GM12878 (cell line): ENCODE data around the gene TIAM1. TPM values are rescaled to one million over a fixed set of nuclear protein-coding genes. Genes with fewer than 3 reads are reported as not detected.

Experiments
- ATAC-seq: fragments of 200-7000 bp; cut with Tn5 transposase; 3 replicates; pipeline ENCODE4 v1.9.1; 2020; ENCODE audit warnings: mild to moderate bottlenecking, moderate library complexity
- BruUV-seq: library from RNA; stranded (reverse); fragments of 400-500 nt; replicated peaks from 2 replicates; lab custom pipeline; 2021; lab: Mats Ljungman, UMichigan
- CTCF ChIA-PET: fragments of 300-600 bp; sonication (Branson Sonifier 250); formaldehyde crosslinking; extraction: SDS; loops from one replicate; lab custom pipeline; 2021; ENCODE audit warnings: inconsistent platforms; lab: Yijun Ruan, JAX
- POLR2A ChIA-PET: fragments of 350-600 bp; formaldehyde crosslinking; extraction: SDS; loops from one replicate; lab custom pipeline; 2021; ENCODE audit warnings: inconsistent platforms; lab: Charles Lee
- RAD21 ChIA-PET: fragments of 300-600 bp; sonication (Branson Sonifier 250); formaldehyde crosslinking; loops from one replicate; lab custom pipeline; 2023; ENCODE audit warnings: antibody characterized with exemption; ENCODE audit not compliant: unreplicated experiment; lab: Charles Lee
- SMC1A ChIA-PET: fragments of 300-600 bp; sonication (Branson Sonifier 250); formaldehyde crosslinking; loops from one replicate; lab custom pipeline; 2023; ENCODE audit not compliant: unreplicated experiment, uncharacterized antibody; lab: Charles Lee
- DNase-seq: peaks from one replicate; pipeline ENCODE4 v3.0.0-alpha.2; 2011; ENCODE audit warnings: low read depth, low spot score
- FAIRE-seq: peaks from 3 replicates; lab custom pipeline; 2011; peaks lifted over from hg19 to GRCh38; lab: Jason Lieb, UNC
- H2AFZ ChIP-seq: 2 replicates; pipeline ENCODE4 v1.6.0; 2011; ENCODE audit warnings: low read depth, low read length, control low read depth; ENCODE audit not compliant: control insufficient read depth
- H3K27ac ChIP-seq: 2 replicates; pipeline ENCODE4 v1.5.1; 2011; ENCODE audit warnings: control low read depth; ENCODE audit not compliant: control insufficient read depth, insufficient read depth
- H3K27me3 ChIP-seq, 2 experiments: replicated peaks in 1 of 2; 2 replicates each; pipeline versions ENCODE4 v1.6.0 to v1.6.1; 2011; ENCODE audit warnings: low read length in 1 of 2; ENCODE audit not compliant: control insufficient read depth in 2 of 2, insufficient read depth in 2 of 2
- H3K36me3 ChIP-seq, 2 experiments: 2 replicates each; pipeline ENCODE4 v1.5.1; 2011; ENCODE audit warnings: low read length in 1 of 2; ENCODE audit not compliant: control insufficient read depth in 2 of 2, insufficient read depth in 2 of 2
- H3K4me1 ChIP-seq: 2 replicates; pipeline ENCODE4 v1.6.1; 2011; ENCODE audit warnings: mild to moderate bottlenecking, low read length, moderate library complexity, mixed read lengths; ENCODE audit not compliant: control insufficient read depth, insufficient read depth
- H3K4me2 ChIP-seq: 2 replicates; pipeline ENCODE4 v1.6.0; 2011; ENCODE audit warnings: control low read depth; ENCODE audit not compliant: control insufficient read depth, insufficient read depth
- H3K4me3 ChIP-seq: fragments of 200-600 bp; sonication (generic); 2 replicates; pipeline ENCODE4 v1.5.1; 2016
- H3K79me2 ChIP-seq: 2 replicates; pipeline ENCODE4 v1.6.0; 2011; ENCODE audit warnings: low read length; ENCODE audit not compliant: control insufficient read depth, insufficient read depth
- H3K9ac ChIP-seq: 2 replicates; pipeline ENCODE4 v1.8.0; 2011; ENCODE audit warnings: low read length, control low read depth, mixed read lengths; ENCODE audit not compliant: control insufficient read depth, insufficient read depth
- H3K9me3 ChIP-seq: replicated peaks from 3 replicates; pipeline ENCODE4 v1.5.1; 2011; ENCODE audit warnings: mild to moderate bottlenecking, low read length; ENCODE audit not compliant: control insufficient read depth, insufficient read depth
- H4K20me1 ChIP-seq: 2 replicates; pipeline ENCODE4 v1.6.0; 2011; ENCODE audit not compliant: control insufficient read depth, insufficient read depth
- CREM ChIP-seq: IDR thresholded peaks from 2 replicates; pipeline ENCODE4 v1.6.1; 2014; ENCODE audit warnings: antibody characterized with exemption, low read depth
- E2F4 ChIP-seq: IDR thresholded peaks from 2 replicates; pipeline ENCODE4 v1.6.1; 2012; ENCODE audit warnings: low read depth, low read length, improper control_type of control experiment
- RFX5 ChIP-seq: IDR thresholded peaks from 2 replicates; pipeline ENCODE4 v1.6.1; 2011; ENCODE audit warnings: low read depth, low read length, improper control_type of control experiment
- RUNX3 ChIP-seq: IDR thresholded peaks from 2 replicates; pipeline ENCODE4 v1.6.1; 2012; ENCODE audit warnings: low read length, inconsistent platforms
- STAT3 ChIP-seq: IDR thresholded peaks from 2 replicates; pipeline ENCODE4 v1.6.1; 2011; ENCODE audit warnings: low read depth, low read length, improper control_type of control experiment
- TCF12 ChIP-seq: IDR thresholded peaks from 2 replicates; pipeline ENCODE4 v1.6.1; 2011; ENCODE audit warnings: low read depth, mild to moderate bottlenecking, low read length
- WGBS: methylation state at CpG from one replicate; pipeline ENCODE4 v1.1.6; 2016; ENCODE audit warnings: low lambda C conversion rate; ENCODE audit not compliant: insufficient replicate concordance, insufficient coverage; ENCODE audit errors: missing lambda C conversion rate; 5-methylcytosine and 5-hydroxymethylcytosine counted together
- in situ Hi-C: fragments of 300-500 bp; cut with MboI; formaldehyde crosslinking; loops from 9 replicates; pipeline ENCODE4 v1.14.3; 2018; ENCODE audit warnings: mixed read lengths
- intact Hi-C: fragments of 100-400 bp; cut with micrococcal nuclease; formaldehyde crosslinking; loops from one replicate; pipeline ENCODE4 v1.14.2; 2022; ENCODE audit not compliant: unreplicated experiment
- polyA plus RNA-seq, 11 experiments: library from polyadenylated mRNA; depleted of rRNA in 4 of 11; unstranded in 6 of 11; stranded (reverse) in 5 of 11; fragments of >200 nt; fragmentation: Nextera tagmentation in 4 of 11; fragmentation: Illumina TruSeq in 1 of 11; extraction: Ambion mirVana in 4 of 11; extraction: Trizol in 1 of 11; gene quantifications; 1 replicate in 1 of 11; 2 replicates in 10 of 11; pipeline versions ENCODE4 v1.2.1 to v1.2.3, GENCODE V29; 2011 to 2016; ENCODE audit warnings: inconsistent platforms in 2 of 11, missing spikeins in 2 of 11, low read depth in 1 of 11
- total RNA-seq, 4 experiments: library from RNA; depleted of rRNA in 3 of 4; stranded (reverse); fragments of >200 nt in 3 of 4; fragmentation: Illumina TruSeq in 1 of 4; extraction: Trizol in 1 of 4; gene quantifications; 2 replicates each; pipeline versions ENCODE4 v1.2.1 to v1.2.3, GENCODE V29; 2013 to 2021

Gene TIAM1
- total and polyA plus RNA-seq, 10 of the 15 experiments (the other 5 are each of a cell fraction or from before 2014, with no cell fraction given) = 0.31 to 35.9 (median 0.78) TPM

- BruUV-seq = no TSS peak
- in situ Hi-C loops (no loop called here), intact Hi-C loops (loop anchor here (5.0 kb wide), 1 partner anchor 40 kb away; no protein-coding TSS in a partner anchor)
- RAD21 ChIA-PET = no interaction called here
- H3K36me3 ChIP-seq = no peaks in the 10 kb centered on the region
- SMC1A ChIA-PET = interaction anchor here (0.8 to 1.5 kb wide), 5 partner anchors 10 to 67 kb away, joined by 3 to 4 read pairs (median 3); no protein-coding TSS in a partner anchor
- no peak overlapping the region for H2AFZ ChIP-seq
- 0% methylated on average over 2 of the region's 2 CpGs for WGBS
- no peak overlapping the region for H3K4me3 ChIP-seq
- H3K9me3 ChIP-seq = no peaks in the 10 kb centered on the region; the same call in 2 of the 3 replicates
- H3K27me3 ChIP-seq = no peaks in the 10 kb centered on the region
- H3K4me1 ChIP-seq = no peaks in the 10 kb centered on the region
- FAIRE-seq = no peak
- TF ChIP-seq RUNX3 = no peak
- CTCF ChIA-PET = interaction anchor here (0.5 kb wide), 1 partner anchor 9 kb away, joined by 3 read pairs; no protein-coding TSS in a partner anchor
- no peak overlapping the region for H3K27ac ChIP-seq
- no peak overlapping the region for H3K4me2 ChIP-seq
- H3K9ac ChIP-seq = no peak overlapping the region
- ATAC-seq = no peak
- H3K79me2 ChIP-seq = no peaks in the 10 kb centered on the region
- POLR2A ChIA-PET = no interaction called here
- no peaks in the 10 kb centered on the region for H4K20me1 ChIP-seq
- DNase-seq = no peak
Observed at GRCh38 chr21:31287201-31287600, 56.9 kb downstream of the TIAM1 start.

GRCh38 chr21:31286621-31287020, 57.4 kb downstream of the TIAM1 start:
- in situ Hi-C loops (no loop called here), intact Hi-C loops (loop anchor here (5.0 kb wide), 1 partner anchor 41 kb away; no protein-coding TSS in a partner anchor)
- no peak overlapping the region for H3K27ac ChIP-seq
- DNase-seq (no peak), FAIRE-seq (no peak), ATAC-seq (no peak)
- WGBS = 0% methylated on average over 1 of the region's 1 CpG
- H4K20me1 ChIP-seq = no peaks in the 10 kb centered on the region
- BruUV-seq = no TSS peak
- H3K36me3 ChIP-seq = no peaks in the 10 kb centered on the region
- no peak overlapping the region for H3K9ac ChIP-seq
- ChIA-PET CTCF (interaction anchor here (0.5 kb wide), 1 partner anchor 9 kb away, joined by 3 read pairs; no protein-coding TSS in a partner anchor), POLR2A (interaction anchor here (1.1 kb wide), 1 partner anchor 25 kb away, joined by 3 read pairs; no protein-coding TSS in a partner anchor), RAD21 (no interaction called here), SMC1A (interaction anchor here (0.8 to 1.5 kb wide), 6 partner anchors 10 to 84 kb away, joined by 3 to 4 read pairs (median 3); no protein-coding TSS in a partner anchor)
- no peaks in the 10 kb centered on the region for H3K79me2 ChIP-seq
- H3K27me3 ChIP-seq = no peaks in the 10 kb centered on the region
- TF ChIP-seq RFX5 (no peak), STAT3 (no peak), TCF12 (no peak), E2F4 (no peak), CREM (no peak)
- no peak overlapping the region for H3K4me2 ChIP-seq
- no peak overlapping the region for H3K4me3 ChIP-seq
- no peaks in the 10 kb centered on the region; the same call in 2 of the 3 replicates for H3K9me3 ChIP-seq
- H3K4me1 ChIP-seq = no peaks in the 10 kb centered on the region
- no peak overlapping the region for H2AFZ ChIP-seq
